ENCODE data around the gene STMN3.
A peak's percentile ranks its signal among the peaks of the same experiment; 100 is the strongest.

Gene STMN3

DNA sequence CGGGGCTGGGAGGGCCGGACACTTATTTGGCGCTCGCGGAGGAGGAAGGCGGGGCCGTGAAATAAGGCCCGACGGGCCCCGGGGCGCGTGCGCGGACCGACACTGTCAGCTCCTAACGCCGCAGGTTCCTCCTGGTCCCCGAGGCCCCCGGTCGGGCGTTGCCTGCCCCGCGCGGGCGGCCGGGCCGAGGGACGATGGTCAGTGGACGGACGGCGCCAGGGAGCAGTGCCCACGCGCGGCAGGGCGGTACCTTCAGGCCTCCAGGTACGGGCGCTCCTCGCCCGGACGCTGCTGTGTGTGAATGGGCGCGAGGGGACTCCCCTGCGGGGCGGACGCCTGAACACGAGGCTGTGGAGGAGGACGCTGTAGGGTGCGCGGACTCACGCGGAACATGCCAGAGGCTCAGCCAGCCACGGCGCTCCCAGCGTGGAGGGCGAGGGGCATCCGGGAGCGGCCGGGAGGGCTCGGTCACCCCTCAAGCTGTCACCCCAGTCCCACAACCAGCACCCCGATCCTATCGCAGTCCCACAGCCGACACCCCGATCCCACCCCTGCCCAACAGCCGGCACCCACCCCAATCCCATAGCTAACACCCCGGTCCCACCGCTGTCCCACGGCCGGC, 26.0 kb downstream of the STMN3 start:
- TF ChIP-seq, protein P1, sequence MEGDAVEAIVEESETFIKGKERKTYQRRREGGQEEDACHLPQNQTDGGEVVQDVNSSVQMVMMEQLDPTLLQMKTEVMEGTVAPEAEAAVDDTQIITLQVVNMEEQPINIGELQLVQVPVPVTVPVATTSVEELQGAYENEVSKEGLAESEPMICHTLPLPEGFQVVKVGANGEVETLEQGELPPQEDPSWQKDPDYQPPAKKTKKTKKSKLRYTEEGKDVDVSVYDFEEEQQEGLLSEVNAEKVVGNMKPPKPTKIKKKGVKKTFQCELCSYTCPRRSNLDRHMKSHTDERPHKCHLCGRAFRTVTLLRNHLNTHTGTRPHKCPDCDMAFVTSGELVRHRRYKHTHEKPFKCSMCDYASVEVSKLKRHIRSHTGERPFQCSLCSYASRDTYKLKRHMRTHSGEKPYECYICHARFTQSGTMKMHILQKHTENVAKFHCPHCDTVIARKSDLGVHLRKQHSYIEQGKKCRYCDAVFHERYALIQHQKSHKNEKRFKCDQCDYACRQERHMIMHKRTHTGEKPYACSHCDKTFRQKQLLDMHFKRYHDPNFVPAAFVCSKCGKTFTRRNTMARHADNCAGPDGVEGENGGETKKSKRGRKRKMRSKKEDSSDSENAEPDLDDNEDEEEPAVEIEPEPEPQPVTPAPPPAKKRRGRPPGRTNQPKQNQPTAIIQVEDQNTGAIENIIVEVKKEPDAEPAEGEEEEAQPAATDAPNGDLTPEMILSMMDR (conservative IDR thresholded peaks at IDR 0.05; ENCODE audit: low read length): no peak
- DNase-seq (ENCODE audit: low read depth): peak; percentile 93
- peak overlapping the region; percentile 90 for H3K4me3 ChIP-seq (ENCODE audit: low read length)

DNA sequence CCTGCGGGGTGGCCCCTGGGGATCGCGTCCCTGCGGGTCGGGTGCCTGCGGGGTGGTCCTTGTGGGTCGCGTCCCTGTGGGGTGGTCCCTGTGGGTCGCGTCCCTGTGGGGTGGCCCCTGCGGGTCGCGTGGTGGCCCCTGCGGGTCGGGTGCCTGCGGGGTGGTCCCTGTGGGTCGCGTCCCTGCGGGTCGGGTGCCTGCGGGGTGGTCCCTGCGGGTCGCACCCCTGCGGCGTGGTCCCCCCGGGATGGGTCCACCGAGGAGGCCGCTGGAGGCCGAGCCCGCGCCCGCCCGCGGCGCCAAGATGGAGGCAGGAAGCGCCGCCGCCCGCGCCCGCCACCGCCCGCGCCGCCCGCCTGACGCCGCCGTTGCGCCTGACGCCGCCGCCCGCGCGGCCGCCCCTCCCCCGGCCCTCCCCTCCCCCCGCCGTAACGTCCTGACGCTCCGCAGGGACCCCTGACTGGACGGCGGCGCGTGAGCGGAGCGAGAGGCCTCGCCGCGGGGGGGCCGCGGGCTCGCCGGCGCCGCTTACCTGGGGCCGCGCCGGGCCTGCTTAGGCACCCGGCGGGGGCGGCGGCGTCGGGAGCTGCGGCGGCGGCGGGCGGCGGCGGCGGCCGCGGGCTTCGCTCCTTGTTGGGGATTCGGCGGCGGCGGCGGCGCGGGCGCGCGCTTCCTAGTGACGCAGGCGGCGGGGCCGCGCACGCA, 26.6 kb downstream of the STMN3 start, which contains the start of gene GMEB2:
GMEB2 (minus strand) TSS at position 678 of the 705 bp plus-strand sequence. CDS start 7,704 bp downstream, outside the sequence.
- TF ChIP-seq, protein P1 (conservative IDR thresholded peaks at IDR 0.05; ENCODE audit: low read length): no peak
- DNase-seq (ENCODE audit: low read depth): peak; percentile 67
- peak within 1 kb of the TSS; percentile 90 for H3K4me3 ChIP-seq (ENCODE audit: low read length)

DNA sequence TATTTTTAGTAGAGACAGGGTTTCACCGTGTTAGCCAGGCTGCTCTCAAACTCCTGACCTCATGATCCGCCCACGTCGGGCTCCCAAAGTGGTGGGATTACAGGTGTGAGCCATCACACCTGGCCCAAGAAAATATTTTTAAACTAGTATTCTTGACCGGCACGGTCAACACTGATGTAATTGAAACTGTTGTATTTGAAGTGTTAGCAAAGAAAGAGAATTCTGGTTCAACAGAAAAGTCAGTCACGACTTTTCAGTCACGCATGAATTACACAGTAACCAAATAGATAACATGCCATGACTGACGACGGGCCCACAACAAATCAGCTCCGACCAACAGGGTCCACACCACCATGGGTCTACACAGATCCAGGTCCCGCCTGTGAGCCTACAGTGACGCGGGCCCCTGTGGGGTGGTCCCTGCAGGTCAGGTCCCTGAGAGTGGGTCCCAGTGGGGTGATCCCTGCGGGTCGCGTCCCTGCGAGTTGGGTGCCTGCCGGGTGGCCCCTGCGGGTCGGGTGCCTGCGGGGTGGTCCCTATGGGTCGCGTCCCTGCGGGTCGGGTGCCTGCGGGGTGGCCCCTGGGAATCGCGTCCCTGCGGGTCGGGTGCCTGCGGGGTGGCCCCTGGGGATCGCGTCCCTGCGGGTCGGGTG, 27.3 kb downstream of the STMN3 start:
- DNase-seq (ENCODE audit: low read depth): peak; percentile 23
- TF ChIP-seq, protein P1 (conservative IDR thresholded peaks at IDR 0.05; ENCODE audit: low read length): no peak
- H3K4me3 ChIP-seq (ENCODE audit: low read length): peak overlapping the region; percentile 81

DNA sequence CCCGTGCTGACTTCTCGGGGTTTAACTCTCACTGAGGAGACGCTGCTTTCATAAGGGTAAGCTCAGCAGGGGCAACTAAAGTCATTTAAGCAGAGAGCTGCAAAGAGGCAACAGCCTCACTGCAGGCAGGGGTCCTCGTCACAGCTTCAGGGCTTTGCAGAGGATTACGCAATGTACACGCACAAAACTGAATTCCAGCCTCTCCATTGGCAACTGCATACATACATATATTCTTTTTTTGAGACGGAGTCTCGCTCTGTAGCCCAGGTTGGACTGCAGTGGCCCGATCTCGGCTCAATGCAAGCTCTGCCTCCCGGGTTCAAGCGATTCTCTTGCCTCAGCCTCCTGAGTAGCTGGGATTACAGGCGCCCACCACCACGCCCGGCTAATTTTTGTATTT, 28.7 kb downstream of the STMN3 start:
- DNase-seq (ENCODE audit: low read depth): peak; percentile 42
- no peak overlapping the region for H3K4me3 ChIP-seq (ENCODE audit: low read length)
- TF ChIP-seq, protein P1 (conservative IDR thresholded peaks at IDR 0.05; ENCODE audit: low read length): 0 out of 2 replicates have a peak, but pooled peaks have one; percentile 13

DNA sequence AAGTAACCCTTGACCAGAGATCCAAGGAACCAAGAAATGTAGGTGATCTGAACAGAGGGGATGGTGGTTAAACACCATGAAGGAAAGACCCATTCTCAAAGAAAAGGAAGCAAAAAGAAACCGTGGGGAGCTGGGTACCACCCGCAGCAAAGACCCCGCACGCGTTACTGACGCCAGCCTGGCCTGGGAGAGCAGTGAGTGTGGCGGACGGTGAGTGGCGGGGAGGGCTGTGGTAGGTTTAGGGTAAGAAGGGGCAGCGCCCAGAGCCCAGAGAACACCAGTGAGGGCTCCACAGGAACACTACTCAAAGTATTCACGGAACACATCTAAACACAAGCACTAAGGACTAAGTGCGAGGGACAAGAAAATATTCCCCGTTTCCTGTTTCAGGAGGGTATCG, 30.5 kb downstream of the STMN3 start:
- no peak overlapping the region for H3K4me3 ChIP-seq (ENCODE audit: low read length)
- no peak for DNase-seq (ENCODE audit: low read depth)
- TF ChIP-seq, protein P1 (conservative IDR thresholded peaks at IDR 0.05; ENCODE audit: low read length): no peak

DNA sequence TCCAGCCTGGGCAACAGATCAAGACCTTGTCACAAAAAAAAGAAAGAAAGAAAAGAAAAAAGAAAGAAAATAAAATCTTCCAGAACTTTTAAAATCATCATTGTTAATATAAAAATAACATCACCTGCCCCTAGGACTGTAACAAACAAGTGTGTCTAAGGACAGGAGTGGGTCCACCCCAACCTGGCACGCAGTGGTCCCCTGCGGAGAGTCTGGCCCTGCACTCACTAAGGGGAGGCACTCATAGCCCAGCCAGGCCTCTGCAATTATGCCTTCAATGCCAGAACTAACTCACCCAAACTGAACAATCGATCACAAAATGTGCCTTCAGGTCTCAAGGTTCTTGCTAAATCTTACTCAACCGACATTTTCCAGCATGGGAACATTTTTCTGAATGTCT, 31.1 kb downstream of the STMN3 start:
- H3K4me3 ChIP-seq (ENCODE audit: low read length): no peak overlapping the region
- TF ChIP-seq, protein P1 (conservative IDR thresholded peaks at IDR 0.05; ENCODE audit: low read length): no peak
- no peak for DNase-seq (ENCODE audit: low read depth)

All from AG10803 (cell line).